ENCODE data around the gene ANKRD33B. TPM values are rescaled to one million over a fixed set of nuclear protein-coding genes. Genes with fewer than 3 reads are reported as not detected.

ANKRD33B gene
- total RNA-seq, 1 experiment from 2014 or later = 6.9 TPM

DNA sequence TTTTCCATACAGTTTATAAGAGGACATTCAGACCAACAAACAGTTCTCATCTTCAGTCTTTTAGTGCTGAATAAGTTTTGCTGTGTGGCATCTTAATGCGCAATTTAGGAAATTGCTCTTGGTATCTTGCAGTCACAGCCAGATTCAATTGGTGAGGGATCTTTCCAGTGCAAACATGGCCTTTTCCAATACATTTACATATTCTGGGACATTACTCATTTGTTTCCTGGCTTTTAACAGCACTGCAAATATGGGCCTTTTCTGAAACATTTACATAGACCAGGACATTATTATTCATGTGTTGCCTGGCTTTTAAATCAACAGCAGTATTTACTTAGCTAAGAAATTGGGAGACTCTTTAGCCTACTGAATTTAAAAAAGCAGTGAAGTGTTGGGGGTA, 22.7 kb downstream of the ANKRD33B start:
- Histone ChIP-seq H4K20me1 (ENCODE audit: control insufficient read depth, insufficient read depth, insufficient read length) (no peaks in the 10 kb centered on the region), H3K9ac (ENCODE audit: extremely low read depth, insufficient read length, low read length) (no peak overlapping the region), H2BK12ac (ENCODE audit: insufficient read length, low read depth, low read length) (no peak overlapping the region), H3K79me2 (ENCODE audit: insufficient read depth, low read length) (no peaks in the 10 kb centered on the region; the same call in 1 of the 2 replicates), H3K4me2 (ENCODE audit: insufficient read depth, insufficient read length, low read length) (no peak overlapping the region), H4K8ac (replicated peaks; ENCODE audit: insufficient read length, low read depth, low read length) (no peak overlapping the region), H3K27me3 (ENCODE audit: insufficient read depth, low read length) (no peaks in the 10 kb centered on the region), H3T11ph (ENCODE audit: low read length) (no peak overlapping the region), H4K91ac (ENCODE audit: insufficient read length, low read depth, low read length) (no peak overlapping the region), H2BK120ac (ENCODE audit: low read depth, low read length, poor library complexity, severe bottlenecking) (no peak overlapping the region), H3K4me1 (ENCODE audit: insufficient read depth, low read length) (peaks cover 7% of the 10 kb centered on the region; the same call in 1 of the 2 replicates), H3K18ac (ENCODE audit: insufficient read length, low read depth, low read length) (no peak overlapping the region), H3K79me1 (ENCODE audit: insufficient read depth, low read depth, low read length, poor library complexity, severe bottlenecking) (no peaks in the 10 kb centered on the region), H4K5ac (ENCODE audit: insufficient read length, low read depth, low read length) (no peak overlapping the region), H3K27ac (ENCODE audit: insufficient read length, low read depth, low read length) (no peak overlapping the region), H2AFZ (ENCODE audit: low read length) (no peak overlapping the region), H2AK5ac (ENCODE audit: insufficient read length, low read length) (no peak overlapping the region), H3K14ac (ENCODE audit: insufficient read depth, low read length) (no peak overlapping the region), H3K23me2 (ENCODE audit: insufficient read length, low read depth, low read length, poor library complexity, severe bottlenecking) (no peaks in the 10 kb centered on the region), H3K4ac (ENCODE audit: low read depth, low read length) (no peak overlapping the region), H3K9me3 (ENCODE audit: control insufficient read depth, low read depth, low read length) (no peaks in the 10 kb centered on the region), H2BK5ac (ENCODE audit: insufficient read length, low read length) (no peak overlapping the region), H2BK20ac (ENCODE audit: low read depth, low read length, poor library complexity, severe bottlenecking) (no peak overlapping the region), H3K56ac (ENCODE audit: insufficient read length, low read depth, low read length) (no peak overlapping the region), H3K23ac (ENCODE audit: insufficient read length, low read depth, low read length) (no peak overlapping the region), H2BK15ac (ENCODE audit: low read depth, low read length) (no peak overlapping the region)
- TF ChIP-seq, protein P1, sequence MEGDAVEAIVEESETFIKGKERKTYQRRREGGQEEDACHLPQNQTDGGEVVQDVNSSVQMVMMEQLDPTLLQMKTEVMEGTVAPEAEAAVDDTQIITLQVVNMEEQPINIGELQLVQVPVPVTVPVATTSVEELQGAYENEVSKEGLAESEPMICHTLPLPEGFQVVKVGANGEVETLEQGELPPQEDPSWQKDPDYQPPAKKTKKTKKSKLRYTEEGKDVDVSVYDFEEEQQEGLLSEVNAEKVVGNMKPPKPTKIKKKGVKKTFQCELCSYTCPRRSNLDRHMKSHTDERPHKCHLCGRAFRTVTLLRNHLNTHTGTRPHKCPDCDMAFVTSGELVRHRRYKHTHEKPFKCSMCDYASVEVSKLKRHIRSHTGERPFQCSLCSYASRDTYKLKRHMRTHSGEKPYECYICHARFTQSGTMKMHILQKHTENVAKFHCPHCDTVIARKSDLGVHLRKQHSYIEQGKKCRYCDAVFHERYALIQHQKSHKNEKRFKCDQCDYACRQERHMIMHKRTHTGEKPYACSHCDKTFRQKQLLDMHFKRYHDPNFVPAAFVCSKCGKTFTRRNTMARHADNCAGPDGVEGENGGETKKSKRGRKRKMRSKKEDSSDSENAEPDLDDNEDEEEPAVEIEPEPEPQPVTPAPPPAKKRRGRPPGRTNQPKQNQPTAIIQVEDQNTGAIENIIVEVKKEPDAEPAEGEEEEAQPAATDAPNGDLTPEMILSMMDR (conservative IDR thresholded peaks at IDR 0.05) = no peak
- Mint-ChIP-seq H3K27me3 (ENCODE audit: low read depth) (peaks cover 9% of the 10 kb centered on the region), H3K4me3 (no peak overlapping the region), H3K27ac (no peak overlapping the region), H3K9me3 (peaks cover 0 to 4% of the 10 kb centered on the region in 2 experiments; a peak in 1 of 5 replicates), H3K36me3 (ENCODE audit: insufficient read depth in 1 of 3, low read depth in 3 of 3) (no peaks in the 10 kb centered on the region; a peak in 1 of 7 replicates), H3K4me1 (peaks cover 44 to 49% of the 10 kb centered on the region in 2 experiments)
- no peak for DNase-seq
- WGBS (ENCODE audit: extremely low coverage, insufficient read length, low lambda C conversion rate) = no CpG with 5 or more reads among the region's 1 CpG
